ENCODE results near the gene CBLN3. TPM values are rescaled to one million over a fixed set of nuclear protein-coding genes. Genes with fewer than 3 reads are reported as not detected.
A peak's percentile ranks its signal among the peaks of the same experiment; 100 is the strongest.
"Not testable (repeated sequence)": the region's sequence is repeated elsewhere in the genome, so short reads cannot be mapped to it uniquely, and the experiment has no call there.

Gene CBLN3
- total RNA-seq: 1 to 10 TPM in 1 of 4 donors, under 1 TPM in 3; 0.66 to 1.5 (median 0.76) TPM
- polyA plus RNA-seq: under 1 TPM; 0.38 to 0.78 (median 0.70) TPM
- long read RNA-seq, donor 1: 0 reads
- long read RNA-seq, donor 2, partial matches to known transcripts: 0 of 1 reads
- long read RNA-seq, donor 2, other reads (novel, unspliced or antisense): 0 of 1 reads

DNA sequence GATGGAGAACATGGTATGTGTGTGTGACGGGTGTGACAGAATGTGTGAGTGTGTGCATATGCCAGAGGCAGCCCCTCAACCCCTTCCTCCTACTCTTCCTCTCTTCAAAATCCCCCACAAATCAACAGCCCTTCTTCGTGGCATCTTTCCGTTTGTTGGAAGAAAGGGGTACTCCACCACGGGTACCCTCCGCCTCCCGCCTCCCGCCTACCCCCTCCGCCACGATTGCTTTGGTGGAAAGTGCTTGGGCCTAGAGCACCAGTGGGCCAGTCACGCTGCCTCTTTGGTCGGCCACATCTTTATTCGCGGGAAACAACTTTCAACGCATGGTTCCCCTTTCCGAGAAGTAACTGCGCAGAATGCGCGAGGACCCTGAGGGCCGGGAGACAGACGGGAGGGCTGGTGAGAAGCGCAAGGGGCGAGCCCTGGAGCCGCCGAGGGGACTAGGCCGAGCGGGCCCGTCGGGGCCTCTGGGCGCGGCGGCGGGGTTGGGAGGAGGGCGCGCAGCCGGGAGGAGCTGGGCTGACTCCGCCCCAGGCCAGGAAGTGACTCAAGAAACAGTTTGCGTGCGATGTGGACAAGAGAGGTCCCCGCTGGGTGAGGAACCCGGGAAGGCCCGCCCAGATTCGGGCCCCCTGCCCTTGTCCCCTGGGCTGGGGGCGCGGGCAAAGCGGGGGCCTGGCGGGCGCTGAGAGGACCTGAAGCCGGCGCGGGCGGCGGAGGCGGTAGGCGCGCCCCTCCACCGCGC is at the start of gene CBLN3, which contains the start of gene KHNYN:
Gene CBLN3 (minus strand): TSS at position 274 of the 748 bp plus-strand sequence. CDS start 614 bp downstream, outside the sequence.
Gene KHNYN (plus strand): TSS at position 560 of the 748 bp plus-strand sequence. CDS start 777 bp downstream, outside the sequence.
- H3K4me1 ChIP-seq: peaks cover 17% of the 10 kb centered on the region
- peak; percentile 89 to 93 (median 90) for ATAC-seq

DNA sequence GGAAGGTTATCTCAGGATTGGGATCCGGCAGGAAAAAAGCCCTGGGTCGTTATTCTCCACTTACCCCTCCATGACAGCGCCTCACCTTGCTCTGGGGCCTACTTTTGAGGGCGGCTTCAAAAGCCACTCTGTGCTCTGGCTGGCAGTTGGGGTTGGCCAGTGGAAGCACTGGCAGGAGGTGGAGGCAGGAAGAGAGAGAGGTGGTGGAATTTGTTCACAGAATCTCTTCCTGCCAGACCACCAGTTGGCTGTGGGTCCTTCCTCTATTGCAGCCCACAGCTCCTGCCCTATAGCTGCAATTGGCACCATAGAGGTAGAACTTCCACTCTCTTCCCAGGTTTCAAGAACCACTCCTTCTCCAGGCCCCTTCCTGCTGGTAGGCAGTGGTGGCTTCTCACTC is 45.8 kb upstream of the CBLN3 start:
- Histone ChIP-seq H3K36me3 (ENCODE audit: insufficient read depth in 1 of 2, low read depth in 1 of 2) (no peaks in the 10 kb centered on the region), H3K27me3 (ENCODE audit: insufficient read depth in 3 of 3, low read length in 2 of 3) (no peaks in the 10 kb centered on the region), H3K9me3 (no peaks in the 10 kb centered on the region), H3K4me1 (no peaks in the 10 kb centered on the region), H3K27ac (no peak overlapping the region), H3K4me3 (no peak overlapping the region)
- ATAC-seq: no peak
- TF ChIP-seq, protein P1, sequence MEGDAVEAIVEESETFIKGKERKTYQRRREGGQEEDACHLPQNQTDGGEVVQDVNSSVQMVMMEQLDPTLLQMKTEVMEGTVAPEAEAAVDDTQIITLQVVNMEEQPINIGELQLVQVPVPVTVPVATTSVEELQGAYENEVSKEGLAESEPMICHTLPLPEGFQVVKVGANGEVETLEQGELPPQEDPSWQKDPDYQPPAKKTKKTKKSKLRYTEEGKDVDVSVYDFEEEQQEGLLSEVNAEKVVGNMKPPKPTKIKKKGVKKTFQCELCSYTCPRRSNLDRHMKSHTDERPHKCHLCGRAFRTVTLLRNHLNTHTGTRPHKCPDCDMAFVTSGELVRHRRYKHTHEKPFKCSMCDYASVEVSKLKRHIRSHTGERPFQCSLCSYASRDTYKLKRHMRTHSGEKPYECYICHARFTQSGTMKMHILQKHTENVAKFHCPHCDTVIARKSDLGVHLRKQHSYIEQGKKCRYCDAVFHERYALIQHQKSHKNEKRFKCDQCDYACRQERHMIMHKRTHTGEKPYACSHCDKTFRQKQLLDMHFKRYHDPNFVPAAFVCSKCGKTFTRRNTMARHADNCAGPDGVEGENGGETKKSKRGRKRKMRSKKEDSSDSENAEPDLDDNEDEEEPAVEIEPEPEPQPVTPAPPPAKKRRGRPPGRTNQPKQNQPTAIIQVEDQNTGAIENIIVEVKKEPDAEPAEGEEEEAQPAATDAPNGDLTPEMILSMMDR (IDR thresholded peaks at IDR 0.05): no peak
- intact Hi-C loops (cut with DNase I): no loop called here
- DNase-seq: no peak
- WGBS, 3 donors: 86 to 94% (median 90%) methylated on average over 4 of the region's 4 CpGs

More for the DNA sequence above, at the start of gene CBLN3, which contains the start of gene KHNYN:
- H3K27me3 ChIP-seq (ENCODE audit: insufficient read depth in 3 of 3, low read length in 2 of 3): no peaks in the 10 kb centered on the region
- 4 to 6% (median 5%) methylated on average over 41 to 57 of the region's 57 CpGs for WGBS, 3 donors
- TF ChIP-seq, protein P1 (IDR thresholded peaks at IDR 0.05): no peak
- peaks cover 0 to 36% of the 10 kb centered on the region in 2 donors for H3K36me3 ChIP-seq (ENCODE audit: insufficient read depth in 1 of 2, low read depth in 1 of 2)
- intact Hi-C loops (cut with DNase I): loop anchor here (1.0 to 10.0 kb wide), 2 partner anchors 63 to 185 kb away; partner anchors contain the start of gene TINF2 (in 1 of the 2)
- H3K9me3 ChIP-seq: no peaks in the 10 kb centered on the region
- H3K27ac ChIP-seq: peak within 1 kb of the TSS; percentile 98
- DNase-seq: peak; percentile 93 to 95
- peak within 1 kb of the TSS; percentile 84 for H3K4me3 ChIP-seq

DNA sequence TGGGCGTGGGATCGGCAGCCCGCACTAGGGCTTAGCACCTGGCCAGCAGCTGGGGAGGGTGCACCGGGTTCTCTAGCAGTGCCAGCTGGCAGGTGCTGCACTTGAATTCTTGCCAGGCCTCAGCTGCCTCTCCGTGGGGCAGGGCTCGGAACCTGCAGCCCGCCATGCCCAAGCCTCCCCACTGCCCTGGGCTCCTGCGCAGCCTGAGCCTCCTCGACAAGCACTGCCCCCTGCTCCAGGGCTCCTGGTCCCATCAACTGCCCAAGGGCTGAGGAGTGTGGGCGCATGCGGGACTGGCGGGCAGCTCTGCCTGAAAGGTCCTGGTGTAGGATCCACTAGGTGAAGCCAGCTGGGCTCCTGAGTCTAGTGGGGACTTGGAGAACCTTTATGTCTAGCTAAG is 43.7 kb upstream of the CBLN3 start:
- Histone ChIP-seq H3K27me3 (ENCODE audit: insufficient read depth in 3 of 3, low read length in 2 of 3) (no peaks in the 10 kb centered on the region), H3K36me3 (ENCODE audit: insufficient read depth in 1 of 2, low read depth in 1 of 2) (no peaks in the 10 kb centered on the region), H3K4me3 (no peak overlapping the region), H3K4me1 (no peaks in the 10 kb centered on the region), H3K27ac (no peak overlapping the region), H3K9me3 (no peaks in the 10 kb centered on the region)
- TF ChIP-seq, protein P1 (IDR thresholded peaks at IDR 0.05): no peak
- DNase-seq (no peak), ATAC-seq (no peak)
- 63 to 77% (median 64%) methylated on average over 11 to 12 of the region's 12 CpGs for WGBS, 3 donors
- intact Hi-C loops (cut with DNase I): no loop called here

DNA sequence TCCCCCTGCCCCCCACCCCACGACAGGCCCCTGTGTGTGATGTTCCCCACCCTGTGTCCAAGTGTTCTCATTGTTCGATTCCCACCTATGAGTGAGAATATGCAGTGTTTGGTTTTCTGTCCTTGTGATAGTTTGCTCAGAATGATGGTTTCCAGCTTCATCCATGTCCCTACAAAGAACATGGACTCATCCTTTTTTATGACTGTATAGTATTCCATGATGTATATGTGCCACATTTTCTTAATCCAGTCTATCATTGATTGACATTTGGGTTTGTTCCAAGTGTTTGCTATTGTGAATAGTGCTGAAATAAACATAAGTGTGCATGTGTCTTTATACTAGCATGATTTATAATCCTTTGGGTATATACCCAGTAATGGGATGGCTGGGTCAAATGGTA is 41.0 kb upstream of the CBLN3 start:
- H3K27me3 ChIP-seq (ENCODE audit: insufficient read depth in 3 of 3, low read length in 2 of 3); DNase-seq; H3K4me3 ChIP-seq; H3K27ac ChIP-seq; H3K36me3 ChIP-seq (ENCODE audit: insufficient read depth in 1 of 2, low read depth in 1 of 2); intact Hi-C loops (cut with DNase I); ATAC-seq; H3K4me1 ChIP-seq; H3K9me3 ChIP-seq: not testable (repeated sequence)
- 77 to 100% (median 84%) methylated on average over 2 of the region's 2 CpGs for WGBS, 3 donors

DNA sequence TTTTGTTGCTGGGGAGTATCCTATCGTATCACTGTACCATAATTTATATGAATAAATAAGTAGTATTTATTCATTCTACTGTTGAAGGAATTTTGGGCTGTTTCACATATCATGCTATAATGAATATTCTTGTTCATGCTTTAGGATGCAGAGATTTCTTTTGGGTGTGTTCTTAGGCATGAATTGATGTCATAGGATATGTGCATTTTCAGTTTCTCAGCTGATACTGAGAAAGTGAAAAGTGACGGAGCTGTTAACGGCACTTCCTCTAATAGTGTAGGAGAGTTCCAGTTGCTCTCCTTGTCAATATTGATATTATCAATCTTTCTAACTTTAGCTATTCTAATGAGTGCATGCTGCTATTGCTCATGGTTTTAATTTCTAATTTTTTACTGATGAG is 36.3 kb upstream of the CBLN3 start:
- DNase-seq (no peak), ATAC-seq (no peak)
- H3K4me3 ChIP-seq: no peak overlapping the region
- intact Hi-C loops (cut with DNase I): no loop called here
- H3K36me3 ChIP-seq (ENCODE audit: insufficient read depth in 1 of 2, low read depth in 1 of 2): no peaks in the 10 kb centered on the region
- H3K27ac ChIP-seq: no peak overlapping the region
- H3K27me3 ChIP-seq (ENCODE audit: insufficient read depth in 3 of 3, low read length in 2 of 3): no peaks in the 10 kb centered on the region
- no peaks in the 10 kb centered on the region for H3K9me3 ChIP-seq
- WGBS, 3 donors: 80 to 90% (median 89%) methylated on average over 3 of the region's 3 CpGs
- TF ChIP-seq, protein P1 (IDR thresholded peaks at IDR 0.05): no peak
- no peaks in the 10 kb centered on the region for H3K4me1 ChIP-seq
